Memory B cell (primary cell): ENCODE data around the gene TTLL11.
"Not testable (repeated sequence)": the region's sequence is repeated elsewhere in the genome, so short reads cannot be mapped to it uniquely, and the experiment has no call there.

Experiments
- ATAC-seq: fragments of 150-1000 bp; cut with Tn5 transposase; 2 replicates; pipeline ENCODE4 v1.10.0; 2021; ENCODE audit warnings: low read depth, mild to moderate bottlenecking, moderate library complexity
- DNase-seq, 2 donors: peaks; one replicate each; pipeline ENCODE4 v3.0.0; 2022; ENCODE audit warnings: low spot score in 2 of 2
- H3K27ac Mint-ChIP-seq: one replicate; pipeline ENCODE4 v1.8.0; 2022; ENCODE audit warnings: mild to moderate bottlenecking, moderate library complexity, mixed read lengths
- H3K27me3 Mint-ChIP-seq: one replicate; pipeline ENCODE4 v1.8.0; 2022; ENCODE audit warnings: mixed read lengths
- H3K36me3 Mint-ChIP-seq: one replicate; pipeline ENCODE4 v1.8.0; 2022; ENCODE audit warnings: mild to moderate bottlenecking, mixed read lengths
- H3K4me1 Mint-ChIP-seq: one replicate; pipeline ENCODE4 v1.8.0; 2022; ENCODE audit warnings: mixed read lengths
- H3K4me3 Mint-ChIP-seq: one replicate; pipeline ENCODE4 v1.8.0; 2022; ENCODE audit warnings: mild to moderate bottlenecking, moderate library complexity, mixed read lengths
- H3K9me3 Mint-ChIP-seq: one replicate; pipeline ENCODE4 v1.8.0; 2022; ENCODE audit warnings: mixed read lengths

Gene TTLL11

DNA sequence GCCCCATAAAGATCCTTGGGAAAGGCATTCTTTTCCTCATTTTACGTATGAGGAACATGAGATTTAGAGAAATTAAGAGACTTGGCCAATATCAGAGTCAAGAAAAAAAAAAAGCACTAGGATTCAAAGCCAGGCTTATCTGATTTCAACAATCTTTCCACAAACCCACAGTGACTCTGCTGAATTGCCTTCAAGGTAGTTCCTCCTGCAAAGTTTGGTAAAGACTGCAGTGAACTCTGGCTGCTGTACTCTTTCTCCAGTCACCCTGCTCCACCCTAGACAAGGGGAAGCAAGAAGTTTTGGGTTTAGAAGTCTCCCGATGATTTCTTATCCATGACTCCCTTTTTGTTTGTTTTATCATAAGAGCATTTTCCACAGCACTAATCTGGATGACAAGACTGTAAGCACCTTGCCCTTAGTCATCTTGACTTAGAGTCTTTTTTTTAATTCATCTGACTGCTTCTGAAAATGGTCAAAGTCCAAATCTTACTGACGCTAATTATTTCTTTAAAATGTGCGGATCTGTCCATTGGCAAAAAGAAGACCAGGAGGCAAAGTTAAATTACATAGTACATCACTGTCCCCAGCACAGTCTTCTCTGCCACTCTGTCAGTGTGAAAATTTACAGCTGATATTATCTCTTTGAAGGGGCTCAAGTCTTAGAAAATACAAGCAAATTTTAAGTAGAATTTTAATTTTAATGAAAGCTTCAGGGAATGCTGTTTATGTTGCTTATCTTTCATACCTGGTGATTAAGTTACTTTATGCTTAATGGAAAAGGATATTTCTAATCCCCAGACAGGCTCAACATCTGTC lies 180.1 kb downstream of the TTLL11 start:
- Mint-ChIP-seq H3K27me3 (peaks cover 4% of the 10 kb centered on the region), H3K4me3 (no peak overlapping the region), H3K9me3 (no peaks in the 10 kb centered on the region), H3K27ac (no peak overlapping the region), H3K36me3 (peaks cover 9% of the 10 kb centered on the region), H3K4me1 (peaks cover 2% of the 10 kb centered on the region)
- no peak for DNase-seq
- no peak for ATAC-seq

DNA sequence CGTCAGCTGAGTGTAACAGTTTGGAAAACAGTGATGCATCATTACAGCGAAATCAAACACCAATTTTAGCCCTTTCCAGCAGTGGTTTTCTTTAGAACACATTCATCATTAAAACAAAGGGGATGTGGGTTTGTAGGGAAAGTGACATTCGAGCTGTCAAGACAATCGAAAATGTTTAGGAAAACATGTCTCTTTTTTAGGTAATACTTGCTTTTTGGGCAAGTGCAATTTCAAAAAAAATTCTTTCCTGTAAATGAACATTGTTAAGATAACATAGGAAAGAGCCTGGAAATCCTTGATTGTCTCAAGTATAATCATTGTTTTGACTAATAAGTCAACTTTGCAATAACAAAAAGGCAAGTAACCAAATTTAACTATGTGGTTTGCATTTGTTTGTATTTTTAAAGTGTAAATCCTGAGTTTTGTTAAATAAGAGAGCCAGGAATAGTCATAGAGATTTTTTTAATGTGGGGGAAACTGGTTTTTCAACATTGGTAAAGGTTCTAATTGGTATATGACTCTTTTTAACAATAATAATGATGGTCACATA lies 182.5 kb downstream of the TTLL11 start:
- peaks cover 2% of the 10 kb centered on the region for H3K4me1 Mint-ChIP-seq
- DNase-seq = no peak
- peaks cover 6% of the 10 kb centered on the region for H3K36me3 Mint-ChIP-seq
- H3K27ac Mint-ChIP-seq = no peak overlapping the region
- no peaks in the 10 kb centered on the region for H3K9me3 Mint-ChIP-seq
- no peak overlapping the region for H3K4me3 Mint-ChIP-seq
- H3K27me3 Mint-ChIP-seq = peaks cover 4% of the 10 kb centered on the region
- no peak for ATAC-seq

DNA sequence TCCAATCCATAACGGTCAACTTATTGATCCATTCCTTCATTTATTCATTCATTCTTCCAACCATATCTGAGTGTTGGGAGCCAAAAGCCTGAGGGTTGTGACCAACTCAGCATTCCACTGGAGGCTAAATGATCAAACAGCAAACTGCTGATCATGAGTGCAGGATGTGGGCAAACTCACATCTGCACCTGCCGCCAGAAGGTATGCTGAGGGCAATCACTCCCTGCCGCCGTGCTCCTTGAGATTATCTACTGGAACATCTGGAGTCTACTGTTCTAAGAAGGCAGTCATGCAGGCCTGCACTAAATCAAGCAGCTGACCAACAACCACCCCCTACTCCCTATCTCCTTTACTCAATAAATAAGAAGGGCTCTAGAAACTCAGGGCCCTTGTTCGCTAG lies 184.0 kb downstream of the TTLL11 start:
- Mint-ChIP-seq H3K27ac (no peak overlapping the region), H3K36me3 (peaks cover 6% of the 10 kb centered on the region), H3K4me1 (no peaks in the 10 kb centered on the region), H3K27me3 (peaks cover 4% of the 10 kb centered on the region), H3K9me3 (no peaks in the 10 kb centered on the region), H3K4me3 (no peak overlapping the region)
- ATAC-seq (no peak), DNase-seq (no peak)

DNA sequence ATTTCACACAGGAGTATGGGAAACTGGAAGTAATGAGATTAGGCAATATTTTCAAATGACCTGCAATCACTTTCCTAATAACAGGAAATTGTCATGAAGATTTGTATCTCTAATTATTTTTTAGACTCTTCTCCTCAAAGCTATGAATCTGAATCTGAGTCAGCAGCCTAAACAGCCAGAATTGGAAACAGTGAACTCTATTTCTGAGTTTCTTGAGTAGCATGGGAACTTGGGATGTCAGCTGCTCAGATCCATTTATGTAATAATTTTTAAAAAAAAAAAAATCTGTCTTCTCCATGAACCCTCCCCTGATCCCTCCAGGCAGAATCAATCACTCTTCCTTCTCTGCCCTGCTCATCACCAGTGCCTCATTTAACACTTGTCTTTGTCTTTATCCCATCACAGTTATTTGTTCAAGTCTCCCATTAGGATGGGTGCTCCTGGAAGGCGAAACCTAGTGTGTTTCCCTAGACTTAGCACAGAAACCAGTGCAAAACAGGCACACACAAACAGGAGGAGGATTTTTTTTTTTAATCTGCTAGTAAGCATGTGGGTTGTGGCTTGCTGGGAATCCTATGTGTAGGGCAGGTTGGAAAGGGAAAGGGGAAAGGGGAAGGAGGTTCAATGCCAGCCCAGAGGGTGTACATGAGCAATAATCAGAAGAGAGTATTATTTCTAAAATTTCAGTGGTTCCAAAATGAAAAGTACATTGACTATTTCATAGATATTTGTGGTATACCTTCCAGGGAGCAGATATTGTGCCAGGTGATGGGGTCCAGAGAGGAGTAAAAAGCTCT lies 186.8 kb downstream of the TTLL11 start:
- no peak for ATAC-seq
- H3K36me3 Mint-ChIP-seq = peaks cover 6% of the 10 kb centered on the region
- H3K27me3 Mint-ChIP-seq = no peaks in the 10 kb centered on the region
- H3K4me1 Mint-ChIP-seq = no peaks in the 10 kb centered on the region
- peaks cover under 1% of the 10 kb centered on the region for H3K9me3 Mint-ChIP-seq
- DNase-seq = no peak
- no peak overlapping the region for H3K27ac Mint-ChIP-seq
- H3K4me3 Mint-ChIP-seq = no peak overlapping the region

DNA sequence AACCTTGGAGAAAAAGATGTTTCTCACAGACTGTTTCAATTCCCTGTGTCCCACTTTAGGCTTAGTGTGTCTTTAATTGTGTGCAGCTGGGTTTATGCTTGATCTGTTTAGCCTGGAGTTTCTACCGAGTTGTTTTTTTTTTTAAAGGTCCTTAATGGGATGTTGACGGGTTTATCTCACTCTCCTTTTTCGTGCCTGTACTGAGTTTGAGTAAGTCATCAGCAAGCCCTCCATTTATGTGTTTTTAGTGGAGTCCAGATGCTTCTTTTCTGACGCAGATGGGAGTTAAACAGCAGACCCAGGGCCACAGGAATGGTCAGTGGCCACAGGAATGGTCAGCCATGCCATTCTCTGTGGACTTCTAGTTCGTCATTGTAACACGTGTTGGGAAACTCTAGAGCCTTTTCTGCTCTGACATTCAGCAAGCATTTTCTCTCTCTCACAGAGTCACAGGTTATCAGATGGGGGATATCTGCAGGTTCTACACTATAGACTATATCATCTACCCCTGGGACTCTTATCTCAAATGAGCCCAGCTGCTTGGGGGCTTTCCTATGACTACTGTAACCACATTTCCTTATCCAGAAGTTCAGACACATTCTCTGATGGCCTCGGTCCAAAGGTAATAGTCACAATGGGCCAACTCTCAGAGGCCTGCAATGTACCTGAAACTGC lies 190.5 kb downstream of the TTLL11 start:
- peaks cover 7% of the 10 kb centered on the region for H3K9me3 Mint-ChIP-seq
- no peak overlapping the region for H3K4me3 Mint-ChIP-seq
- ATAC-seq (no peak), DNase-seq (no peak)
- H3K36me3 Mint-ChIP-seq = peaks cover 5% of the 10 kb centered on the region
- no peak overlapping the region for H3K27ac Mint-ChIP-seq
- no peaks in the 10 kb centered on the region for H3K4me1 Mint-ChIP-seq
- no peaks in the 10 kb centered on the region for H3K27me3 Mint-ChIP-seq

DNA sequence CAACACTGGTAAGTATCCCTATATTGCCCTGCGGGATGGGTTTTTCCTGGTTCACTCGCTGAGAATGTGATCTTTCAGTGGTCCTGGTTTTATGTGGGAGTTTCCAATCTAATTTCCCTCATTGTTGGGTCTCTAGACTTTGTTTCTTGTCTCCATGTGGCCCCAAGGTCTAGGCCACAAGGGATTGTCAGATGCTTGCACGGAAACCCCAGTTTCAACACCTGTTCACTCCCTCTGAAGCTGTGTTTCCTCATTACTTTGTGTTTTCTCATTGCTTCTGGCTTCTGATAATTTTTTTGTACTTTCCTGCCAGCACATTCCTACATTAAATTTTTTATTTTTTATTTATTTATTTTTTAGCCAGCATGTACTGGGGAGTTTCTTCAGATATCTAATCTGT lies 191.5 kb downstream of the TTLL11 start:
- Mint-ChIP-seq H3K27me3 (no peaks in the 10 kb centered on the region), H3K36me3 (peaks cover 5% of the 10 kb centered on the region), H3K4me1 (no peaks in the 10 kb centered on the region), H3K27ac (no peak overlapping the region), H3K4me3 (no peak overlapping the region), H3K9me3 (peaks cover 7% of the 10 kb centered on the region)
- DNase-seq (no peak), ATAC-seq (no peak)

DNA sequence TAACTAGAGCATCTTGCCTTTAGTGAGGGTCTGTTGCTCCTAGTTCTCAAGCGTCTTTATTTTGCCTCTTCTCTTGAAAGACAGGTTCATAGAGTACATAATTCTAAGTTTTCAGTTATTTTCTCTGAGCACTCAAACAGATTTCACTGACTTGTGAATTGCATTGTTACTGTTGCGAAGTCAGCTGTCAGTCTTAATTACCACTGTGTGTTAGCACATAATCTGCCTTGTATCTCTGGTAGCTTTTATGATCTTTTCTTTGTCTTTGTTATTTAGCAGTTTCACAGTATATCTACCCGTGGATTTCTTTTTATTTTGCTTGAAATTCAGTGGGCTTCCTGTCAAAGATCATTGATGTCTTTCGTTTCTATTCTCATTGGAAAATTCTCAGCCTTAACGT lies 192.9 kb downstream of the TTLL11 start:
- no peak for ATAC-seq
- Mint-ChIP-seq H3K36me3 (peaks cover 5% of the 10 kb centered on the region), H3K27me3 (no peaks in the 10 kb centered on the region), H3K27ac (no peak overlapping the region), H3K4me1 (no peaks in the 10 kb centered on the region), H3K4me3 (no peak overlapping the region), H3K9me3 (peaks cover 7% of the 10 kb centered on the region)
- no peak for DNase-seq

DNA sequence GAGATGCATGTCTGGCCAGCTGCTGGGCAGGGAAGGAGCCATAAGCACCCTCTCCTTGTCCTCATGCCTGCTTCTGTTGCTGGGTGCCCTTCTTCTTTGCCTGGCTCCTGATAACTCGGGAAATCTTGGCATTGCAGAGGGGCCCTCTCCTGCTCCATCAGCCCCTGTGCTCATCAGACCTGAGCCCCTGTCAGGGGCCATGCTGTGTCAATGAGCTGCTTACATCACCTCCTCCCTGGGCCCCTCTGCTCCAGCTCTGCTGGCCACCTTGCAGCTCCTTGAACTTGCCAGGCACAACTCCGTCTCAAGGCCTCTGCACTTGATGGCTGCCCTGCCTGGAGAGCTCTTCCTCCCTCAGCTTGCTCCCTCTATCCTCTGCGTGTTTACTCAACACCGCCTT lies 194.3 kb downstream of the TTLL11 start:
- H3K27ac Mint-ChIP-seq = no peak overlapping the region
- H3K27me3 Mint-ChIP-seq = no peaks in the 10 kb centered on the region
- DNase-seq = no peak
- H3K4me1 Mint-ChIP-seq = no peaks in the 10 kb centered on the region
- peaks cover 5% of the 10 kb centered on the region for H3K36me3 Mint-ChIP-seq
- H3K4me3 Mint-ChIP-seq = no peak overlapping the region
- H3K9me3 Mint-ChIP-seq = peaks cover 7% of the 10 kb centered on the region
- no peak for ATAC-seq

DNA sequence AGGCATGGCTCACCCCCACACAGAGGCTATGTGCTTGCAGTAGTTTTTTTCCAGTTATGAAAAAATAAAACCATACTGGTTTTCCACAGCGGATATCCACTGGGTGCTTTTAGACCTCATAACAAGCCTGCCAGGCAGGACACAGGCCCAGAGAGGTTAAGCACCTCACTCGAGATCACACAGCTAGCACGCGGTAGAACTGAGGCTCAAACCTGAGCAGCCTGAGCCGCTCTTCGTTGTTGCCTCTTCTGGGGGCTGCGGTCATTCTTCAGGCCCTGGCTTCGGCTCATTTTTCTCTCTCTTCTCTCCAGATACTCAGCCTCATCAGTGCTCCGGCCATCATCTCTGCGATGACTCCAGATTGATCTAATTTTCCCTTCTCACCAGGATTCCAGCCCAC lies 196.0 kb downstream of the TTLL11 start:
- Mint-ChIP-seq H3K27me3 (no peaks in the 10 kb centered on the region), H3K4me3 (no peak overlapping the region), H3K9me3 (peaks cover 7% of the 10 kb centered on the region), H3K36me3 (peaks cover 6% of the 10 kb centered on the region), H3K4me1 (no peaks in the 10 kb centered on the region), H3K27ac (no peak overlapping the region)
- no peak for DNase-seq
- ATAC-seq = no peak

DNA sequence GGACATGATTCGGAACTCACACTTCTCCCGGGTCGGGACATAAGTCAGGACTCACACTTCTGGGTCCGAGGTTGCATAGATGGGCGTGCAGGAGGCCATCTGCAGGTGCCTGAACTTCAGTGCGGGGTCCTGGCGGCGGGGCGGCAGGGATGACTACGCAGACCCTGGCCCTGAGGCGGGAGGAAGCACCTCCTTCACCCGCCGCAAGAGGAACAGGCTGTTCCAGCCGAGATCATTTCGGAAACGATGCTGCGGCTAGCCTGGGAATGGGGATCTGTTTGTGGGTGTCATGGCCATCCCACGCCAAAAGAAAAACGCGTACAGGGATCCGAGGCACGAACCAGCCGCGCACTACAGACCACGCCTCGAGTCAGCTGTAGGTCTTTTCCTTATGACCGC lies 196.6 kb downstream of the TTLL11 start:
- H3K27me3 Mint-ChIP-seq = no peaks in the 10 kb centered on the region
- peaks cover 7% of the 10 kb centered on the region for H3K36me3 Mint-ChIP-seq
- no peaks in the 10 kb centered on the region for H3K4me1 Mint-ChIP-seq
- H3K4me3 Mint-ChIP-seq = no peak overlapping the region
- ATAC-seq (no peak), DNase-seq (no peak)
- H3K27ac Mint-ChIP-seq = no peak overlapping the region
- peaks cover 7% of the 10 kb centered on the region for H3K9me3 Mint-ChIP-seq

DNA sequence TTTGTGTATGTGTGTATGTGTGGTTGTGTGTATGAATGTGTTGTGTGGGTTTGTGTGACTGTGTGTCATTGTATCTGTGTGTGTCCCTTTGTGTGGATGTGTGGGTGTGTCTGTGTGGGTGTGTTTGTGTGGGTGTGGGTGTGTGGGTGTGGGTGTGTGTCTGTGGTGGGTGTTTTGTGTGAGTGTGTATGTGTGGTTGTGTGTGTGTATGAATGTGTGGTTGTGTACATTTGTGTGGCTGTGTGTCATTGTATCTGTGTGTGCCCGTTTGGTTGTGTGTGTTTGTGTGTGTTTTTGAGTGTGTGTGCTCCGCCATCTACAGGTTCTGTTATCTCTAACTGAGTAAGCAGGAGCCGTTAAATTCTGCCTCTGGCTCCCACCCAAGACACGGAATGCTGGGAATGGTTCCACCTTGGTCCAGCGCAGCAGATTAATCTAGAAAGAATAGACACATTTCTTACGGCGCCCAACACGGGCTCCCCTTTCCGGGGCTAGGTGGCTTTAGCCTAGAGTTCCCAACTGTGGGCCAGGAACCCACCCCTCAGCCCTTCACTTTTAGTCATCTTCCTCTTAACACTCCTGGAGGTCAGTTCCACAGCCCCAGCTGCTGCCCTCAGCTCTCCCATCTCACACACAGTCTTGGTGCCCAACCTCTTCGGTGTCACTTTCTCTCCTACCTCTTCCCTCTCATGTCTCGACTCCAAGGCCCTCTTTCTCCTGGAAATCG lies 197.1 kb downstream of the TTLL11 start:
- Mint-ChIP-seq H3K27ac (no peak overlapping the region), H3K27me3 (no peaks in the 10 kb centered on the region), H3K4me3 (no peak overlapping the region), H3K36me3 (peaks cover 7% of the 10 kb centered on the region), H3K4me1 (no peaks in the 10 kb centered on the region), H3K9me3 (peaks cover 6% of the 10 kb centered on the region)
- no peak for ATAC-seq
- no peak for DNase-seq

DNA sequence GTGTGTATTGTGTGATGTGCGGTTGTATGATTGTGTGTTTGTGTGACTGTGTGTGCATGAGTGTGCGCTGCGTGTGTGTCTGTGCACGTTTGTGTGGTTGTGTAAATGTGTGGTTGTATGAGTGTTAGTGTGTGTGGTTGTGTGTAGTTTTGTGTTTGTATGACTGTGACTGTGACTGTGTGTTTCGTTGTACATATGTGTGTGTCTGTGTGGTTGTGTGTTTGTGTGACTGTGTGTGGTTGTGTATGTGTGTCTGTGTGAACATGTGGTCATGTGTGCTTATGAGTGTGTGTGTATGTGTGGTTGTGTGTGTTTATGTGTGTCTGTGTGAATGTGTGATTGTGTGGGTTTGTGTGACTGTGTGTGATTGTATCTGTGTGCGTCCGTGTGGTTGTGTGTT lies 197.8 kb downstream of the TTLL11 start:
- Mint-ChIP-seq H3K4me3 (no peak overlapping the region), H3K27me3 (no peaks in the 10 kb centered on the region), H3K27ac (no peak overlapping the region), H3K9me3 (peaks cover 4% of the 10 kb centered on the region), H3K4me1 (no peaks in the 10 kb centered on the region), H3K36me3 (peaks cover 5% of the 10 kb centered on the region)
- DNase-seq = no peak
- no peak for ATAC-seq

DNA sequence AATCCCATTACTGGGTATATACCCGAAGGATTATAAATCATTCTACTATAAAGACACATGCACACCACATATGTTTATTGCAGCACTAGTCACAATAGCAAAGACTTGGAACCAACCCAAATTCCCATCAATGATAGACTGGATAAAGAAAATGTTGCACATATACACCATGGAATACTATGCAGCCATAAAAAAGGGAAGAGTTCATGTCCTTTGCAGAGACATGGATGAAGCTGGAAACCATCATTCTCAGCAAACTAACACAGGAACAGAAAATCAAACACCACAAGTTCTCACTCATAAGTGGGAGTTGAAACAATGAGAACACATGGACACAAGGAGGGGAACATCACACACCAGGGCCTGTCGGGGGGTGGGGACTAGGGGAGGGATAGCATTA lies 198.7 kb downstream of the TTLL11 start:
- not testable (repeated sequence) for H3K4me1 Mint-ChIP-seq

More for the DNA sequence above, 198.7 kb downstream of the TTLL11 start:
- H3K27me3 Mint-ChIP-seq, H3K36me3 Mint-ChIP-seq, H3K27ac Mint-ChIP-seq, H3K4me3 Mint-ChIP-seq, H3K9me3 Mint-ChIP-seq, DNase-seq, ATAC-seq: not testable (repeated sequence)
